ENCODE data around the gene SYNGR1.

The SYNGR1 gene

GRCh38 chr22:39349967-39350726 lies at the start of gene SYNGR1:
TSS of gene SYNGR1 (plus strand) at chr22:39349991. CDS start at chr22:39350011, 20 bp downstream.
- TF ChIP-seq, protein P1, sequence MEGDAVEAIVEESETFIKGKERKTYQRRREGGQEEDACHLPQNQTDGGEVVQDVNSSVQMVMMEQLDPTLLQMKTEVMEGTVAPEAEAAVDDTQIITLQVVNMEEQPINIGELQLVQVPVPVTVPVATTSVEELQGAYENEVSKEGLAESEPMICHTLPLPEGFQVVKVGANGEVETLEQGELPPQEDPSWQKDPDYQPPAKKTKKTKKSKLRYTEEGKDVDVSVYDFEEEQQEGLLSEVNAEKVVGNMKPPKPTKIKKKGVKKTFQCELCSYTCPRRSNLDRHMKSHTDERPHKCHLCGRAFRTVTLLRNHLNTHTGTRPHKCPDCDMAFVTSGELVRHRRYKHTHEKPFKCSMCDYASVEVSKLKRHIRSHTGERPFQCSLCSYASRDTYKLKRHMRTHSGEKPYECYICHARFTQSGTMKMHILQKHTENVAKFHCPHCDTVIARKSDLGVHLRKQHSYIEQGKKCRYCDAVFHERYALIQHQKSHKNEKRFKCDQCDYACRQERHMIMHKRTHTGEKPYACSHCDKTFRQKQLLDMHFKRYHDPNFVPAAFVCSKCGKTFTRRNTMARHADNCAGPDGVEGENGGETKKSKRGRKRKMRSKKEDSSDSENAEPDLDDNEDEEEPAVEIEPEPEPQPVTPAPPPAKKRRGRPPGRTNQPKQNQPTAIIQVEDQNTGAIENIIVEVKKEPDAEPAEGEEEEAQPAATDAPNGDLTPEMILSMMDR (IDR thresholded peaks at IDR 0.05): no peak
- Histone ChIP-seq H3K27ac (peak within 1 kb of the TSS; percentile 33), H3K4me1 (ENCODE audit: control insufficient read depth in 1 of 2, insufficient read depth in 1 of 2, low read depth in 1 of 2, low read length in 1 of 2) (peaks cover 25 to 28% of the 10 kb centered on the region in 2 experiments), H3K4me3 (ENCODE audit: low read depth in 1 of 2, low read length in 1 of 2) (peak within 1 kb of the TSS; percentile 62 to 64), H3K36me3 (no peaks in the 10 kb centered on the region), H3K27me3 (peaks cover 7% of the 10 kb centered on the region), H3K9me3 (no peaks in the 10 kb centered on the region)

- TF ChIP-seq, protein P1 (IDR thresholded peaks at IDR 0.05): no peak
- no peak overlapping the region for H3K27ac ChIP-seq
- no peaks in the 10 kb centered on the region for H3K36me3 ChIP-seq
- H3K4me3 ChIP-seq (ENCODE audit: low read depth in 1 of 2, low read length in 1 of 2): no peak overlapping the region
- H3K9me3 ChIP-seq: no peaks in the 10 kb centered on the region
- peaks cover 58% of the 10 kb centered on the region for H3K27me3 ChIP-seq
- H3K4me1 ChIP-seq (ENCODE audit: control insufficient read depth in 1 of 2, insufficient read depth in 1 of 2, low read depth in 1 of 2, low read length in 1 of 2): peaks cover 5 to 7% of the 10 kb centered on the region in 2 experiments
Measured at GRCh38 chr22:39300186-39300830, 49.5 kb upstream of the SYNGR1 start.

- peaks cover 58% of the 10 kb centered on the region for H3K27me3 ChIP-seq
- H3K36me3 ChIP-seq: no peaks in the 10 kb centered on the region
- H3K27ac ChIP-seq: no peak overlapping the region
- H3K4me1 ChIP-seq (ENCODE audit: control insufficient read depth in 1 of 2, insufficient read depth in 1 of 2, low read depth in 1 of 2, low read length in 1 of 2): peaks cover 5 to 7% of the 10 kb centered on the region in 2 experiments
- no peaks in the 10 kb centered on the region for H3K9me3 ChIP-seq
- TF ChIP-seq, protein P1 (IDR thresholded peaks at IDR 0.05): no peak
- H3K4me3 ChIP-seq (ENCODE audit: low read depth in 1 of 2, low read length in 1 of 2): no peak overlapping the region
Measured at GRCh38 chr22:39301108-39301507, 48.7 kb upstream of the SYNGR1 start.

- no peaks in the 10 kb centered on the region for H3K36me3 ChIP-seq
- H3K9me3 ChIP-seq: no peaks in the 10 kb centered on the region
- H3K4me1 ChIP-seq (ENCODE audit: control insufficient read depth in 1 of 2, insufficient read depth in 1 of 2, low read depth in 1 of 2, low read length in 1 of 2): peaks cover 5 to 7% of the 10 kb centered on the region in 2 experiments
- H3K4me3 ChIP-seq (ENCODE audit: low read depth in 1 of 2, low read length in 1 of 2): no peak overlapping the region
- H3K27ac ChIP-seq: no peak overlapping the region
- TF ChIP-seq, protein P1 (IDR thresholded peaks at IDR 0.05): no peak
- peaks cover 58% of the 10 kb centered on the region for H3K27me3 ChIP-seq
Measured at GRCh38 chr22:39301926-39302325, 47.9 kb upstream of the SYNGR1 start.

DNA sequence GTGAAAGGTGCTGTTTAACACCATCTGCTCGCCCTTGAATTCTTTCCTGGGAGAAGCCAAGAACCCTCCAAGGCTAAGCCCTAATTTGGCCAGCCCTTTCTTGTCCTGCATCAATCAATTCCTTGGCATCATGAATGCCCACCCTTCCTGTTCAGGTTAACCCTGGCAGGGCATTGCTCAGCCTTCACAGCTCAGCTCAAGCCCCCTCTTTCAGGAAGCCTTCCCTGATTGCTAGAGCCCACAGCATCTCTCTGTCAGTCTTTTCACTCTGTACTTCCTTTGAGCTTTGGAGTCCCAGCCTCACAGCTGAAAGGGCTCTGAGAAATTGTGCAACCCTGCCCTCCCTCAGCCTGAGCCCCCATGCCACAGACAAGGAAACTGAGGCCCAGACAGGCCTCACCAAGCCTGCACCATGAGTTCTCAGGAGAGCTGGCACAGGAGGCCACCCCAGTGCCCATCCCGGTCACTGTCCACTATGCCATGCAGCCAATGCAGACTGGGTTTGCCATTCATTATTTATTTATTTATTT lies 47.3 kb upstream of the SYNGR1 start:
- H3K4me3 ChIP-seq (ENCODE audit: low read depth in 1 of 2, low read length in 1 of 2): no peak overlapping the region
- H3K36me3 ChIP-seq: no peaks in the 10 kb centered on the region
- H3K4me1 ChIP-seq (ENCODE audit: control insufficient read depth in 1 of 2, insufficient read depth in 1 of 2, low read depth in 1 of 2, low read length in 1 of 2): peaks cover 5 to 7% of the 10 kb centered on the region in 2 experiments
- peaks cover 57% of the 10 kb centered on the region for H3K27me3 ChIP-seq
- no peak overlapping the region for H3K27ac ChIP-seq
- TF ChIP-seq, protein P1 (IDR thresholded peaks at IDR 0.05): no peak
- H3K9me3 ChIP-seq: no peaks in the 10 kb centered on the region
